ENCODE measurements around the gene LRWD1.
A peak's percentile ranks its signal among the peaks of the same experiment; 100 is the strongest.

Gene LRWD1

GRCh38 chr7:102463841-102464576 is 775 bp upstream of the LRWD1 start (continued):
- no peak for TF ChIP-seq ZNF645 (tag by site-specific recombination; IDR thresholded peaks at IDR 0.05)
- no peak for TF ChIP-seq ZNF433 (tag by site-specific recombination; IDR thresholded peaks at IDR 0.05; ENCODE audit: low read depth)
- no peak for TF ChIP-seq ZNF266 (tag by site-specific recombination; IDR thresholded peaks at IDR 0.05; ENCODE audit: low read depth)
- TF ChIP-seq ZBTB11 (tag by site-specific recombination; conservative IDR thresholded peaks at IDR 0.05; ENCODE audit: low read depth): no peak
- no peak for TF ChIP-seq GLI4 (tag by site-specific recombination; IDR thresholded peaks at IDR 0.05)
- TF ChIP-seq ZFP69B (tag by site-specific recombination; IDR thresholded peaks at IDR 0.05): no peak
- no peak for TF ChIP-seq ZNF366 (tag by site-specific recombination; conservative IDR thresholded peaks at IDR 0.05)
- no peak for TF ChIP-seq PRDM4 (tag by site-specific recombination; IDR thresholded peaks at IDR 0.05)
- TF ChIP-seq ZNF112 (tag by site-specific recombination; IDR thresholded peaks at IDR 0.05): no peak
- TF ChIP-seq ZNF239 (tag by site-specific recombination; IDR thresholded peaks at IDR 0.05): 0 out of 2 replicates have a peak, but pooled peaks have one; percentile 28
- TF ChIP-seq ZBTB17 (tag by site-specific recombination; IDR thresholded peaks at IDR 0.05): peak; percentile 99
- peak; percentile 98 for TF ChIP-seq ZBTB6 (tag by site-specific recombination; IDR thresholded peaks at IDR 0.05)
- no peak for TF ChIP-seq HOXD13 (CRISPR knock-in tag; IDR thresholded peaks at IDR 0.05; ENCODE audit: borderline replicate concordance)
- no peak for TF ChIP-seq TSHZ1 (tag by site-specific recombination; IDR thresholded peaks at IDR 0.05; ENCODE audit: borderline replicate concordance)
- no peak for TF ChIP-seq ZSCAN5A (tag by site-specific recombination; IDR thresholded peaks at IDR 0.05)
- TF ChIP-seq ZNF335 (tag by site-specific recombination; conservative IDR thresholded peaks at IDR 0.05): no peak
- no peak for TF ChIP-seq ZNF416 (tag by site-specific recombination; IDR thresholded peaks at IDR 0.05)
- 0 out of 2 replicates have a peak, but pooled peaks have one; percentile 44 for TF ChIP-seq ZNF837 (tag by site-specific recombination; IDR thresholded peaks at IDR 0.05)
- TF ChIP-seq KLF17 (tag by site-specific recombination; IDR thresholded peaks at IDR 0.05): no peak
- TF ChIP-seq ZNF114 (tag by site-specific recombination; IDR thresholded peaks at IDR 0.05): no peak
- TF ChIP-seq ZNF146 (tag by site-specific recombination; IDR thresholded peaks at IDR 0.05): no peak
- 0 out of 2 replicates have a peak, but pooled peaks have one; percentile 48 for TF ChIP-seq ZSCAN23 (tag by site-specific recombination; IDR thresholded peaks at IDR 0.05)
- no peak for TF ChIP-seq ZNF184 (tag by site-specific recombination; IDR thresholded peaks at IDR 0.05)
- no peak for TF ChIP-seq SP3 (tag by site-specific recombination; IDR thresholded peaks at IDR 0.05)
- no peak for TF ChIP-seq KLF8 (tag by site-specific recombination; IDR thresholded peaks at IDR 0.05)
